ENCODE measurements around the gene CC2D2A.

DNA sequence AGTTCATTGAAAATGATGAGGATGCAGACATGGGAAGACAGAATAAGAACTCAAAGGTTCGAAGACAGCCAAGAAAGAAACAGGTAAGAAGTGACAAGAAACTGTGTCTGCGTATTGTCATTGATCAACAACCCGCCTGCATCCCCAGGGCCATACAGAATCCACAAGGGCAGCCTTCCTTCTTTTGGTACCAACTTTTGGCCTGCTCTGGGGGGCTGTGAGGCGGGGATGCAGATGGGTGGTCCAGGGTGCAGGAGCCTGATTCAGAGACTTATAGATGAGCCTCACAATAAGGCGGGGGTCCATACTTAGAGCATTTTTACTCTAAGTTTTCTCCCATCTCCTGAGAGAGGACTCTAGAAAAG, 9.0 kb downstream of the CC2D2A start:
- TF ChIP-seq, protein P1, sequence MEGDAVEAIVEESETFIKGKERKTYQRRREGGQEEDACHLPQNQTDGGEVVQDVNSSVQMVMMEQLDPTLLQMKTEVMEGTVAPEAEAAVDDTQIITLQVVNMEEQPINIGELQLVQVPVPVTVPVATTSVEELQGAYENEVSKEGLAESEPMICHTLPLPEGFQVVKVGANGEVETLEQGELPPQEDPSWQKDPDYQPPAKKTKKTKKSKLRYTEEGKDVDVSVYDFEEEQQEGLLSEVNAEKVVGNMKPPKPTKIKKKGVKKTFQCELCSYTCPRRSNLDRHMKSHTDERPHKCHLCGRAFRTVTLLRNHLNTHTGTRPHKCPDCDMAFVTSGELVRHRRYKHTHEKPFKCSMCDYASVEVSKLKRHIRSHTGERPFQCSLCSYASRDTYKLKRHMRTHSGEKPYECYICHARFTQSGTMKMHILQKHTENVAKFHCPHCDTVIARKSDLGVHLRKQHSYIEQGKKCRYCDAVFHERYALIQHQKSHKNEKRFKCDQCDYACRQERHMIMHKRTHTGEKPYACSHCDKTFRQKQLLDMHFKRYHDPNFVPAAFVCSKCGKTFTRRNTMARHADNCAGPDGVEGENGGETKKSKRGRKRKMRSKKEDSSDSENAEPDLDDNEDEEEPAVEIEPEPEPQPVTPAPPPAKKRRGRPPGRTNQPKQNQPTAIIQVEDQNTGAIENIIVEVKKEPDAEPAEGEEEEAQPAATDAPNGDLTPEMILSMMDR (IDR thresholded peaks at IDR 0.05) = no peak
- TF ChIP-seq, protein P2, sequence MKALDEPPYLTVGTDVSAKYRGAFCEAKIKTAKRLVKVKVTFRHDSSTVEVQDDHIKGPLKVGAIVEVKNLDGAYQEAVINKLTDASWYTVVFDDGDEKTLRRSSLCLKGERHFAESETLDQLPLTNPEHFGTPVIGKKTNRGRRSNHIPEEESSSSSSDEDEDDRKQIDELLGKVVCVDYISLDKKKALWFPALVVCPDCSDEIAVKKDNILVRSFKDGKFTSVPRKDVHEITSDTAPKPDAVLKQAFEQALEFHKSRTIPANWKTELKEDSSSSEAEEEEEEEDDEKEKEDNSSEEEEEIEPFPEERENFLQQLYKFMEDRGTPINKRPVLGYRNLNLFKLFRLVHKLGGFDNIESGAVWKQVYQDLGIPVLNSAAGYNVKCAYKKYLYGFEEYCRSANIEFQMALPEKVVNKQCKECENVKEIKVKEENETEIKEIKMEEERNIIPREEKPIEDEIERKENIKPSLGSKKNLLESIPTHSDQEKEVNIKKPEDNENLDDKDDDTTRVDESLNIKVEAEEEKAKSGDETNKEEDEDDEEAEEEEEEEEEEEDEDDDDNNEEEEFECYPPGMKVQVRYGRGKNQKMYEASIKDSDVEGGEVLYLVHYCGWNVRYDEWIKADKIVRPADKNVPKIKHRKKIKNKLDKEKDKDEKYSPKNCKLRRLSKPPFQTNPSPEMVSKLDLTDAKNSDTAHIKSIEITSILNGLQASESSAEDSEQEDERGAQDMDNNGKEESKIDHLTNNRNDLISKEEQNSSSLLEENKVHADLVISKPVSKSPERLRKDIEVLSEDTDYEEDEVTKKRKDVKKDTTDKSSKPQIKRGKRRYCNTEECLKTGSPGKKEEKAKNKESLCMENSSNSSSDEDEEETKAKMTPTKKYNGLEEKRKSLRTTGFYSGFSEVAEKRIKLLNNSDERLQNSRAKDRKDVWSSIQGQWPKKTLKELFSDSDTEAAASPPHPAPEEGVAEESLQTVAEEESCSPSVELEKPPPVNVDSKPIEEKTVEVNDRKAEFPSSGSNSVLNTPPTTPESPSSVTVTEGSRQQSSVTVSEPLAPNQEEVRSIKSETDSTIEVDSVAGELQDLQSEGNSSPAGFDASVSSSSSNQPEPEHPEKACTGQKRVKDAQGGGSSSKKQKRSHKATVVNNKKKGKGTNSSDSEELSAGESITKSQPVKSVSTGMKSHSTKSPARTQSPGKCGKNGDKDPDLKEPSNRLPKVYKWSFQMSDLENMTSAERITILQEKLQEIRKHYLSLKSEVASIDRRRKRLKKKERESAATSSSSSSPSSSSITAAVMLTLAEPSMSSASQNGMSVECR (CRISPR knock-in tag; IDR thresholded peaks at IDR 0.05; ENCODE audit: borderline replicate concordance) = no peak
- TF ChIP-seq, protein P3, sequence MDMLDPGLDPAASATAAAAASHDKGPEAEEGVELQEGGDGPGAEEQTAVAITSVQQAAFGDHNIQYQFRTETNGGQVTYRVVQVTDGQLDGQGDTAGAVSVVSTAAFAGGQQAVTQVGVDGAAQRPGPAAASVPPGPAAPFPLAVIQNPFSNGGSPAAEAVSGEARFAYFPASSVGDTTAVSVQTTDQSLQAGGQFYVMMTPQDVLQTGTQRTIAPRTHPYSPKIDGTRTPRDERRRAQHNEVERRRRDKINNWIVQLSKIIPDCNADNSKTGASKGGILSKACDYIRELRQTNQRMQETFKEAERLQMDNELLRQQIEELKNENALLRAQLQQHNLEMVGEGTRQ (CRISPR knock-in tag; IDR thresholded peaks at IDR 0.05) = no peak
- no peak for TF ChIP-seq SP1 (CRISPR knock-in tag; conservative IDR thresholded peaks at IDR 0.05)
- TF ChIP-seq TEAD4 (CRISPR knock-in tag; IDR thresholded peaks at IDR 0.05) = no peak

Data from WTC11 (cell line).